Measurements from ENCODE around the gene MT1E.

DNA sequence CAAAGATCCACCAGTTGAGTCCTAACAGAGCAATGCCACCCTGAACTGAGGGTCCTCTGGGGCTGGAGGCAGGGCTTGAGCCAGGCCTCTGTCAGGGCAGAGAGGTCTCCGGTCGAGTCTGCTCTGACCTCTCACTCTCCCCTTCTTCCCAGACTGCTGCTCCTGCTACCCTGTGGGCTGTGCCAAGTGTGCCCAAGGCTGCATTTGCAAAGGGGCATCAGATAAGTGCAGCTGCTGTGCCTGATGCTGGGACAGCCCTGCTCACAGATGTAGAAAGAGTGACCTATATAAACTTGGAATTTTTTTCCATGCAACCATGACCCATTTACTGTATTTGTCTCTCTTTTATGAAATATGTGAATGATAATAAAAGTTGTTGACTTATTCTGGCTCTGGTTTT, 23.7 kb downstream of the MT1E start:
- TF ChIP-seq, protein P1, sequence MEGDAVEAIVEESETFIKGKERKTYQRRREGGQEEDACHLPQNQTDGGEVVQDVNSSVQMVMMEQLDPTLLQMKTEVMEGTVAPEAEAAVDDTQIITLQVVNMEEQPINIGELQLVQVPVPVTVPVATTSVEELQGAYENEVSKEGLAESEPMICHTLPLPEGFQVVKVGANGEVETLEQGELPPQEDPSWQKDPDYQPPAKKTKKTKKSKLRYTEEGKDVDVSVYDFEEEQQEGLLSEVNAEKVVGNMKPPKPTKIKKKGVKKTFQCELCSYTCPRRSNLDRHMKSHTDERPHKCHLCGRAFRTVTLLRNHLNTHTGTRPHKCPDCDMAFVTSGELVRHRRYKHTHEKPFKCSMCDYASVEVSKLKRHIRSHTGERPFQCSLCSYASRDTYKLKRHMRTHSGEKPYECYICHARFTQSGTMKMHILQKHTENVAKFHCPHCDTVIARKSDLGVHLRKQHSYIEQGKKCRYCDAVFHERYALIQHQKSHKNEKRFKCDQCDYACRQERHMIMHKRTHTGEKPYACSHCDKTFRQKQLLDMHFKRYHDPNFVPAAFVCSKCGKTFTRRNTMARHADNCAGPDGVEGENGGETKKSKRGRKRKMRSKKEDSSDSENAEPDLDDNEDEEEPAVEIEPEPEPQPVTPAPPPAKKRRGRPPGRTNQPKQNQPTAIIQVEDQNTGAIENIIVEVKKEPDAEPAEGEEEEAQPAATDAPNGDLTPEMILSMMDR (conservative IDR thresholded peaks at IDR 0.05) = no peak
- no peak for TF ChIP-seq ZFX (IDR thresholded peaks at IDR 0.05)

Measured in C4-2B (cell line).